ENCODE results near the gene ABCC4.

DNA sequence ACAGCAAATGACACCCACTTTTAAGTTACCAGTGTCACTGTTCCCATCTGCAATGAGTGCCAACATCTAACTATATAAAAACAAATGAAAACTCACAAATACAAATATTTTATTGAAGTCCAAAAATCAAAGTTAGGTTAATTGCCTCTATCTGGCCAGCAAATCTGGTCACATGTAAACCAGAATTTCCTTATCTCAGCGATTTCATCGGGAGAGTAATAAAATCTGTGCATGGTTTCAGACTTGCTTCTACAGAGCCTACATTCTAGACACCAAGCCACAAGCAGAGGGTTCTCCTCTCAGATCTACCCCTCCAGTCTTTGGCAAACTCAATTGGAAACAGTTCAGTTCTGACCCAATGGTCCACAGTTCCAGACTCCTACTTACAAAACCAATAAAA, 189.6 kb downstream of the ABCC4 start:
- TF ChIP-seq, protein P1, sequence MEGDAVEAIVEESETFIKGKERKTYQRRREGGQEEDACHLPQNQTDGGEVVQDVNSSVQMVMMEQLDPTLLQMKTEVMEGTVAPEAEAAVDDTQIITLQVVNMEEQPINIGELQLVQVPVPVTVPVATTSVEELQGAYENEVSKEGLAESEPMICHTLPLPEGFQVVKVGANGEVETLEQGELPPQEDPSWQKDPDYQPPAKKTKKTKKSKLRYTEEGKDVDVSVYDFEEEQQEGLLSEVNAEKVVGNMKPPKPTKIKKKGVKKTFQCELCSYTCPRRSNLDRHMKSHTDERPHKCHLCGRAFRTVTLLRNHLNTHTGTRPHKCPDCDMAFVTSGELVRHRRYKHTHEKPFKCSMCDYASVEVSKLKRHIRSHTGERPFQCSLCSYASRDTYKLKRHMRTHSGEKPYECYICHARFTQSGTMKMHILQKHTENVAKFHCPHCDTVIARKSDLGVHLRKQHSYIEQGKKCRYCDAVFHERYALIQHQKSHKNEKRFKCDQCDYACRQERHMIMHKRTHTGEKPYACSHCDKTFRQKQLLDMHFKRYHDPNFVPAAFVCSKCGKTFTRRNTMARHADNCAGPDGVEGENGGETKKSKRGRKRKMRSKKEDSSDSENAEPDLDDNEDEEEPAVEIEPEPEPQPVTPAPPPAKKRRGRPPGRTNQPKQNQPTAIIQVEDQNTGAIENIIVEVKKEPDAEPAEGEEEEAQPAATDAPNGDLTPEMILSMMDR (IDR thresholded peaks at IDR 0.05; ENCODE audit: poor library complexity), result no peak
- TF ChIP-seq EZH2phosphoT487 (IDR thresholded peaks at IDR 0.05; ENCODE audit: low read depth, severe bottlenecking, unreplicated experiment), result no peak

Measured in hepatocyte (in vitro differentiated cells).